ENCODE results near the gene SPATA3. TPM values are rescaled to one million over a fixed set of nuclear protein-coding genes. Genes with fewer than 3 reads are reported as not detected.

The SPATA3 gene
- total and polyA plus RNA-seq, 2 experiments from 2014 or later, result not detected

GRCh38 chr2:230980468-230980867 is 15.5 kb upstream of the SPATA3 start:
- H3K27ac ChIP-seq, result no peak overlapping the region
- 88% methylated on average over 1 of the region's 1 CpG for WGBS (ENCODE audit: low lambda C conversion rate, missing lambda C conversion rate)
- no peak overlapping the region for H3K4me3 ChIP-seq
- no peaks in the 10 kb centered on the region for H3K9me2 ChIP-seq (replicated peaks; ENCODE audit: insufficient read depth)
- H4K20me1 ChIP-seq (ENCODE audit: insufficient read depth, poor library complexity, severe bottlenecking), result no peaks in the 10 kb centered on the region
- no peaks in the 10 kb centered on the region for H3K27me3 ChIP-seq
- no peaks in the 10 kb centered on the region for H3K36me3 ChIP-seq (replicated peaks; ENCODE audit: insufficient read depth, low read depth)
- H3K79me2 ChIP-seq, result no peaks in the 10 kb centered on the region
- no peak overlapping the region for H3K4me2 ChIP-seq
- TF ChIP-seq CTCF (IDR thresholded peaks at IDR 0.05; ENCODE audit: poor library complexity) (no peak), EZH2 (IDR thresholded peaks at IDR 0.05; ENCODE audit: borderline replicate concordance) (no peak), EZH2phosphoT487 (IDR thresholded peaks at IDR 0.05; ENCODE audit: low read depth, severe bottlenecking, unreplicated experiment) (no peak)
- no peak overlapping the region for H2AFZ ChIP-seq
- H3K9me3 ChIP-seq (ENCODE audit: low read depth), result no peaks in the 10 kb centered on the region
- DNase-seq (ENCODE audit: low spot score), result no peak
- H3K4me1 ChIP-seq (ENCODE audit: insufficient read depth), result no peaks in the 10 kb centered on the region

- no peak overlapping the region for H3K27ac ChIP-seq
- no peaks in the 10 kb centered on the region for H3K79me2 ChIP-seq
- H3K36me3 ChIP-seq (replicated peaks; ENCODE audit: insufficient read depth, low read depth), result no peaks in the 10 kb centered on the region
- no peaks in the 10 kb centered on the region for H3K9me2 ChIP-seq (replicated peaks; ENCODE audit: insufficient read depth)
- no peaks in the 10 kb centered on the region for H4K20me1 ChIP-seq (ENCODE audit: insufficient read depth, poor library complexity, severe bottlenecking)
- H3K4me1 ChIP-seq (ENCODE audit: insufficient read depth), result no peaks in the 10 kb centered on the region
- no peak overlapping the region for H2AFZ ChIP-seq
- no peak overlapping the region for H3K4me2 ChIP-seq
- H3K27me3 ChIP-seq, result no peaks in the 10 kb centered on the region
- no peak overlapping the region for H3K4me3 ChIP-seq
- TF ChIP-seq EZH2 (IDR thresholded peaks at IDR 0.05; ENCODE audit: borderline replicate concordance), result no peak
- no peak for TF ChIP-seq CTCF (IDR thresholded peaks at IDR 0.05; ENCODE audit: poor library complexity)
- TF ChIP-seq EZH2phosphoT487 (IDR thresholded peaks at IDR 0.05; ENCODE audit: low read depth, severe bottlenecking, unreplicated experiment), result no peak
- no peak for DNase-seq (ENCODE audit: low spot score)
- 89% methylated on average over 8 of the region's 8 CpGs for WGBS (ENCODE audit: low lambda C conversion rate, missing lambda C conversion rate)
- no peaks in the 10 kb centered on the region for H3K9me3 ChIP-seq (ENCODE audit: low read depth)
These were observed 14.2 kb upstream of the SPATA3 start for GRCh38 chr2:230981704-230982103.

- Histone ChIP-seq H3K27ac (no peak overlapping the region), H3K9me2 (replicated peaks; ENCODE audit: insufficient read depth) (no peaks in the 10 kb centered on the region), H3K4me3 (no peak overlapping the region), H3K4me2 (no peak overlapping the region), H2AFZ (no peak overlapping the region), H3K4me1 (ENCODE audit: insufficient read depth) (no peaks in the 10 kb centered on the region), H3K9me3 (ENCODE audit: low read depth) (no peaks in the 10 kb centered on the region), H3K27me3 (no peaks in the 10 kb centered on the region), H3K79me2 (no peaks in the 10 kb centered on the region), H3K36me3 (replicated peaks; ENCODE audit: insufficient read depth, low read depth) (no peaks in the 10 kb centered on the region), H4K20me1 (ENCODE audit: insufficient read depth, poor library complexity, severe bottlenecking) (no peaks in the 10 kb centered on the region)
- no peak for TF ChIP-seq CTCF (IDR thresholded peaks at IDR 0.05; ENCODE audit: poor library complexity)
- no peak for TF ChIP-seq EZH2phosphoT487 (IDR thresholded peaks at IDR 0.05; ENCODE audit: low read depth, severe bottlenecking, unreplicated experiment)
- no peak for TF ChIP-seq EZH2 (IDR thresholded peaks at IDR 0.05; ENCODE audit: borderline replicate concordance)
- 93% methylated on average over 5 of the region's 5 CpGs for WGBS (ENCODE audit: low lambda C conversion rate, missing lambda C conversion rate)
- no peak for DNase-seq (ENCODE audit: low spot score)
These were observed 13.8 kb upstream of the SPATA3 start for GRCh38 chr2:230982126-230982525.

- Histone ChIP-seq H3K36me3 (replicated peaks; ENCODE audit: insufficient read depth, low read depth) (no peaks in the 10 kb centered on the region), H4K20me1 (ENCODE audit: insufficient read depth, poor library complexity, severe bottlenecking) (no peaks in the 10 kb centered on the region), H3K27ac (no peak overlapping the region)
These were observed 13.4 kb upstream of the SPATA3 start for GRCh38 chr2:230982528-230982927.

More at GRCh38 chr2:230982528-230982927, 13.4 kb upstream of the SPATA3 start:
- no peak overlapping the region for H3K4me3 ChIP-seq
- H3K9me3 ChIP-seq (ENCODE audit: low read depth), result no peaks in the 10 kb centered on the region
- no peaks in the 10 kb centered on the region for H3K27me3 ChIP-seq
- TF ChIP-seq CTCF (IDR thresholded peaks at IDR 0.05; ENCODE audit: poor library complexity) (no peak), EZH2 (IDR thresholded peaks at IDR 0.05; ENCODE audit: borderline replicate concordance) (no peak), EZH2phosphoT487 (IDR thresholded peaks at IDR 0.05; ENCODE audit: low read depth, severe bottlenecking, unreplicated experiment) (no peak)
- 85% methylated on average over 3 of the region's 3 CpGs for WGBS (ENCODE audit: low lambda C conversion rate, missing lambda C conversion rate)
- no peaks in the 10 kb centered on the region for H3K9me2 ChIP-seq (replicated peaks; ENCODE audit: insufficient read depth)
- no peaks in the 10 kb centered on the region for H3K79me2 ChIP-seq
- no peaks in the 10 kb centered on the region for H3K4me1 ChIP-seq (ENCODE audit: insufficient read depth)
- no peak overlapping the region for H2AFZ ChIP-seq
- no peak for DNase-seq (ENCODE audit: low spot score)
- no peak overlapping the region for H3K4me2 ChIP-seq

Measured in hepatocyte (in vitro differentiated cells).